ENCODE data around the gene HASPIN.

DNA sequence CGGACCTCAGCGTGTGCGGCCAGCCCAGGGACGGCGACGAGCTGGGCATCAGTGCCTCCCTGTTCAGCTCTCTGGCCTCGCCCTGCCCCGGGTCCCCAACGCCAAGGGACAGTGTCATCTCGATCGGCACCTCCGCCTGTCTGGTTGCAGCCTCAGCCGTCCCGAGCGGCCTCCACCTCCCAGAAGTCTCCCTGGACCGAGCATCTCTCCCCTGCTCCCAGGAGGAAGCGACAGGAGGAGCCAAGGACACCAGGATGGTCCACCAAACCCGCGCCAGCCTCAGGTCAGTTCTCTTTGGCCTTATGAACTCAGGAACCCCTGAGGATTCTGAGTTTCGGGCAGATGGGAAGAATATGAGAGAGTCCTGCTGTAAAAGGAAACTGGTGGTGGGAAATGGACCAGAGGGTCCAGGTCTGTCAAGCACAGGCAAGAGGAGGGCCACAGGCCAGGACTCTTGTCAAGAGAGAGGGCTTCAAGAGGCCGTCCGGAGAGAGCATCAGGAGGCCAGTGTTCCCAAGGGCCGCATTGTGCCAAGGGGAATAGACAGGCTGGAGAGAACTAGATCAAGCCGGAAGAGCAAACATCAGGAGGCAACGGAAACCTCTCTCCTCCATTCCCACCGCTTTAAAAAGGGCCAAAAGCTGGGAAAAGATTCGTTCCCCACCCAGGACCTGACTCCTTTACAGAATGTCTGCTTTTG is 825 bp downstream of the HASPIN start:
- TF ChIP-seq, protein P1, sequence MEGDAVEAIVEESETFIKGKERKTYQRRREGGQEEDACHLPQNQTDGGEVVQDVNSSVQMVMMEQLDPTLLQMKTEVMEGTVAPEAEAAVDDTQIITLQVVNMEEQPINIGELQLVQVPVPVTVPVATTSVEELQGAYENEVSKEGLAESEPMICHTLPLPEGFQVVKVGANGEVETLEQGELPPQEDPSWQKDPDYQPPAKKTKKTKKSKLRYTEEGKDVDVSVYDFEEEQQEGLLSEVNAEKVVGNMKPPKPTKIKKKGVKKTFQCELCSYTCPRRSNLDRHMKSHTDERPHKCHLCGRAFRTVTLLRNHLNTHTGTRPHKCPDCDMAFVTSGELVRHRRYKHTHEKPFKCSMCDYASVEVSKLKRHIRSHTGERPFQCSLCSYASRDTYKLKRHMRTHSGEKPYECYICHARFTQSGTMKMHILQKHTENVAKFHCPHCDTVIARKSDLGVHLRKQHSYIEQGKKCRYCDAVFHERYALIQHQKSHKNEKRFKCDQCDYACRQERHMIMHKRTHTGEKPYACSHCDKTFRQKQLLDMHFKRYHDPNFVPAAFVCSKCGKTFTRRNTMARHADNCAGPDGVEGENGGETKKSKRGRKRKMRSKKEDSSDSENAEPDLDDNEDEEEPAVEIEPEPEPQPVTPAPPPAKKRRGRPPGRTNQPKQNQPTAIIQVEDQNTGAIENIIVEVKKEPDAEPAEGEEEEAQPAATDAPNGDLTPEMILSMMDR (conservative IDR thresholded peaks at IDR 0.05), result no peak
- no peak for TF ChIP-seq EZH2 (IDR thresholded peaks at IDR 0.05; ENCODE audit: low read depth)

Data from PC-9 (cell line).